ENCODE measurements around the gene HOTAIR.

HOTAIR gene

DNA sequence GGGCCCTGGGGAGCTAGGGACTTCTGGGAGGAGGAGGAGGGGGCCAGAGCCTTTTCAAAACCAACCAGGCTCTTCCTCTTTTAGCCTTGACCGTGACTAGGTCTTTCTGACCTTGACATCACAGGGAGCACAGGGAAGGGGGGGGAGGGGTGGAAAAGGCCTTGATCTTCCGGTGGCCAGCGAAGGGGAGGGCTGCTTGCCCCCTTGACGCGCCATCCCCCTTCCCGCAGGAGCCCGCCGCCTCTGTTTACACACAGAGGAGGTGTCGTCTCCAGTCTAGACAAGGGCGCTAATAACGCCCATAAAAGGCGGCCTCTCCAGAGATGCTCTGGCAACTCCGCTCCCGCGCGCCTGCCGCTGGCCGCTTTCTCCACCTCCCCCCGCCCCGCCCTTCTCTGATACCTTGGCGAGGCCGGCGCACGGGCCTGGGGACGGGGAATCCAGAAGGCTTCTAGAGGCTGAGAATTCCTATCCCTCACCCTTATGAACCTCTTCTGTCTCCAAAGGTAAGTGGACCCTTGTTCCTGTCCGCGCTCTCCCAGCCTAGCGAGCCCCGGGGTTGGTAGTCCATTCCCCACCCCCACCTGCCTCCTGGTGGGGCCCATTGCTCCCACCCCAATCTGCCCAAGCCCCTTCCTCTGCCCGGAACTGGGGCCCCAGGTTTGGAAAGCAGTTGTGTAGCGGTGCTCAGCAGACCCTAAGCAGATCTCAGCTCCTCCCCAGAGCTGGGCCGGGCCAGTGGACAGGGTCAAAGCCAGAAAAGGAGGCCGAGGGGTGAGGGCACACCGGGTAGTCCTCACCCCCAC, 24.9 kb downstream of the HOTAIR start:
- no peaks in the 10 kb centered on the region for H3K36me3 ChIP-seq (ENCODE audit: insufficient read depth, low read depth, low read length)
- H3K4me1 ChIP-seq (ENCODE audit: insufficient read depth, low read length) = no peaks in the 10 kb centered on the region
- H3K4me3 ChIP-seq (ENCODE audit: low read length) = no peak overlapping the region
- no peak overlapping the region for H3K27ac ChIP-seq (ENCODE audit: low read length)
- H3K9me3 ChIP-seq (ENCODE audit: insufficient read depth, low read depth, low read length) = no peaks in the 10 kb centered on the region; the same call in 1 of the 2 replicates
- H3K9ac ChIP-seq (ENCODE audit: low read depth, low read length) = no peak overlapping the region
- peaks cover 100% of the 10 kb centered on the region for H3K27me3 ChIP-seq (ENCODE audit: insufficient read depth, low read length)

GRCh38 chr12:53948650-53949593, 25.8 kb downstream of the HOTAIR start:
- H3K9me3 ChIP-seq (ENCODE audit: insufficient read depth, low read depth, low read length) = no peaks in the 10 kb centered on the region; the same call in 1 of the 2 replicates
- no peak overlapping the region for H3K27ac ChIP-seq (ENCODE audit: low read length)
- no peaks in the 10 kb centered on the region for H3K36me3 ChIP-seq (ENCODE audit: insufficient read depth, low read depth, low read length)
- no peak overlapping the region for H3K9ac ChIP-seq (ENCODE audit: low read depth, low read length)
- H3K4me1 ChIP-seq (ENCODE audit: insufficient read depth, low read length) = no peaks in the 10 kb centered on the region
- no peak overlapping the region for H3K4me3 ChIP-seq (ENCODE audit: low read length)
- H3K27me3 ChIP-seq (ENCODE audit: insufficient read depth, low read length) = peaks cover 100% of the 10 kb centered on the region

DNA sequence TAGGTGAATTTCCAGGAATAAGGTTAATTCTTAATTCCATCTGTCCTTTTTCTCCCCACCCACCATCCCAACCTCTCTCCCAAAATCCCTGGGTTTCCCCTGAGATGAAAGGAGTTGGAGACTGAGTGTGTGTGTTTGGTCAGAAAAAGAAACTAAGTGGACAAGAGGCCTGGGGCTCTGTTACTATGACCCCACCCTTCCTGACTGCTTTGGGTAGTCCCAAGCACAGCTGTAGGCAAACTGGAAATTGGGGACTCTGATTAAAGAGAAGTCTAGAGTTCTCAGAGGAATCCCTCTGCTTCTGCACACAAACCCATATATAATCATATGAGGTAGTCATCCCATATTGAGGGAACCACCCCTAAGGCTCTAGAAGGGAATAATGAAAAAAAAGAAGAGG, 27.0 kb downstream of the HOTAIR start:
- Histone ChIP-seq H3K9ac (ENCODE audit: low read depth, low read length) (no peak overlapping the region), H3K36me3 (ENCODE audit: insufficient read depth, low read depth, low read length) (no peaks in the 10 kb centered on the region), H3K27me3 (ENCODE audit: insufficient read depth, low read length) (peaks cover 100% of the 10 kb centered on the region), H3K27ac (ENCODE audit: low read length) (no peak overlapping the region), H3K4me3 (ENCODE audit: low read length) (no peak overlapping the region), H3K4me1 (ENCODE audit: insufficient read depth, low read length) (no peaks in the 10 kb centered on the region), H3K9me3 (ENCODE audit: insufficient read depth, low read depth, low read length) (no peaks in the 10 kb centered on the region; the same call in 1 of the 2 replicates)

DNA sequence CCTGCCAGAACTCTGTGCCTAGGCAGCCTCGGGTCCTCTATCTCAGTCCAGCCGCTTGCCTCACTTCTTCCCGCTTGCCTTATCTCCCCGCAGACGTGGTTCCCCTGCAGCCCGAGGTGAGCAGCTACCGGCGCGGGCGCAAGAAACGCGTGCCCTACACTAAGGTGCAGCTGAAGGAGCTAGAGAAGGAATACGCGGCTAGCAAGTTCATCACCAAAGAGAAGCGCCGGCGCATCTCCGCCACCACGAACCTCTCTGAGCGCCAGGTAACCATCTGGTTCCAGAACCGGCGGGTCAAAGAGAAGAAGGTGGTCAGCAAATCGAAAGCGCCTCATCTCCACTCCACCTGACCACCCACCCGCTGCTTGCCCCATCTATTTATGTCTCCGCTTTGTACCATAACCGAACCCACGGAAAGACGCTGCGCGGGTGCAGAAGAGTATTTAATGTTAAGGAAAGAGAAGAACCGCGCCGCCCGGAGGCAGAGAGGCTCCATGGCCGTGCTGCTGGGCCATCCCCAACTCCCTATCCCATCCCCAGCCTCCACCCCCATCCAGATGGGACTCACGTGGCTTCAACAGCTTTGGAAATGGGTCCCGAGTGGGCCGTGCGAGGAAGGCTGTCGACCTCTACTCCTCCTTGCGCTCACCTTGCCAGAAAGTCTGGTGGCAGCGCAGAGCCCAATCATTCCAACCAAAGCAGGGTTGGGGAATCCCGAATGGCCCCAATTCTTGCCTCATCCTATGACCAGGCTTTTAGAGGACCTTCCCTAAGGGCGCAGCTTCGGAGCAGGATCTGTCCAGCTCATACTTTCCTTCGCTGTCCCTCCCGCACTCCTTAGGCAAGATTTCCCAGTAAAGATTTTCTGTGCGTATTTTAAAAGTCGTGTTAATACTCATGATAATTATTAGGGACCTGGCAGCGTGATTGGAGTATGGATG, 29.6 kb downstream of the HOTAIR start:
- peaks cover 100% of the 10 kb centered on the region for H3K27me3 ChIP-seq (ENCODE audit: insufficient read depth, low read length)
- no peaks in the 10 kb centered on the region; the same call in 1 of the 2 replicates for H3K9me3 ChIP-seq (ENCODE audit: insufficient read depth, low read depth, low read length)
- no peaks in the 10 kb centered on the region for H3K4me1 ChIP-seq (ENCODE audit: insufficient read depth, low read length)
- H3K9ac ChIP-seq (ENCODE audit: low read depth, low read length) = no peak overlapping the region
- no peak overlapping the region for H3K27ac ChIP-seq (ENCODE audit: low read length)
- no peak overlapping the region for H3K4me3 ChIP-seq (ENCODE audit: low read length)
- H3K36me3 ChIP-seq (ENCODE audit: insufficient read depth, low read depth, low read length) = no peaks in the 10 kb centered on the region

DNA sequence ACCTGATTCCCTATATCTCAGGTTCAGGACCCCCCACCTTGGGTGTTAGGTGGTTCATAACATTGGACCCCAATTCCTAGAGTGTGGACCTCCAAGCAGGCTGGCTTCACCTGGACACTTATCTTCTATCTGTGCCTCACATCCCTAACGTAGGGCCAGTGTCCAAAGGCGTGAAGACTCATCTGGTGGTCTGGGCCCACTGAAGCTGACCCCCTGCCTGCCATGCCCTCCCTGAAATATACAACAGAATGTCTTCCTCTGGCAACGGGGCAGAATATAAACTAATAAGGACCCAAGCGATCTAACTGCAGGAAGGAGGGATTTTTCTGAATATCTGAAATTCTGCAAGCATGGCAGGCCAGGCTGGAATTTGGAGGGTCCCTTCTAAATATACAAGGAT, 30.5 kb downstream of the HOTAIR start:
- Histone ChIP-seq H3K27me3 (ENCODE audit: insufficient read depth, low read length) (peaks cover 100% of the 10 kb centered on the region), H3K9me3 (ENCODE audit: insufficient read depth, low read depth, low read length) (no peaks in the 10 kb centered on the region; the same call in 1 of the 2 replicates), H3K4me3 (ENCODE audit: low read length) (no peak overlapping the region), H3K9ac (ENCODE audit: low read depth, low read length) (no peak overlapping the region), H3K4me1 (ENCODE audit: insufficient read depth, low read length) (no peaks in the 10 kb centered on the region), H3K27ac (ENCODE audit: low read length) (no peak overlapping the region), H3K36me3 (ENCODE audit: insufficient read depth, low read depth, low read length) (no peaks in the 10 kb centered on the region)

DNA sequence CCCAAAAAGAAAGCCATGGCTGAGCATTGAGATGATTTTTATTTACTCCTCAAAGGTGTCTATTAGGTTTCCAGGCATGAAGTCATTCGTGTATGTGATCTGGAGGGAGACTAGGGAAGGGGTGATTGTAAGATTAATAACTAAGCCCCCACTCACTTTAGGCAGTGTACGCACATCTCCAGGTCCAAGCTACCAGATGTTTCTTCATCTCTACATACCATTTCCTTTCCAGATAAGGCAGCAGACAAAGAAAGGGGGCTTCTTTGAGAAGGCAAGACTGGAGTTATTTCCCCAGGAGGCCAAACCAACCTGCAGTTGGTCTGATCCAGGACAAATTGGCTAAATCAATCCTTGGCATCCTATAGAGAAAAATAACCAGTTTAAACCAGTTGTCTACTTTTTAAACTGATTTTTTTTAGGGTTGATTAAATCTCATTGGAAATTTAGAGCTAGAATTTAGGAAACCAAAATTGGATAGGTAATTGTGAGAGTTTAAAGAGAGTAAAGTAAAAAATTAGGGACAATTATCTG, 32.2 kb downstream of the HOTAIR start:
- Histone ChIP-seq H3K27me3 (ENCODE audit: insufficient read depth, low read length) (peaks cover 100% of the 10 kb centered on the region), H3K9ac (ENCODE audit: low read depth, low read length) (no peak overlapping the region), H3K4me1 (ENCODE audit: insufficient read depth, low read length) (no peaks in the 10 kb centered on the region), H3K27ac (ENCODE audit: low read length) (no peak overlapping the region), H3K9me3 (ENCODE audit: insufficient read depth, low read depth, low read length) (peaks cover 2% of the 10 kb centered on the region; the same call in 1 of the 2 replicates), H3K36me3 (ENCODE audit: insufficient read depth, low read depth, low read length) (no peaks in the 10 kb centered on the region), H3K4me3 (ENCODE audit: low read length) (no peak overlapping the region)

GRCh38 chr12:53941750-53942149, 33.0 kb downstream of the HOTAIR start:
- Histone ChIP-seq H3K4me1 (ENCODE audit: insufficient read depth, low read length) (no peaks in the 10 kb centered on the region), H3K4me3 (ENCODE audit: low read length) (no peak overlapping the region), H3K27ac (ENCODE audit: low read length) (no peak overlapping the region), H3K9ac (ENCODE audit: low read depth, low read length) (no peak overlapping the region), H3K36me3 (ENCODE audit: insufficient read depth, low read depth, low read length) (no peaks in the 10 kb centered on the region), H3K9me3 (ENCODE audit: insufficient read depth, low read depth, low read length) (peaks cover 4% of the 10 kb centered on the region; the same call in 1 of the 2 replicates), H3K27me3 (ENCODE audit: insufficient read depth, low read length) (peaks cover 100% of the 10 kb centered on the region)

DNA sequence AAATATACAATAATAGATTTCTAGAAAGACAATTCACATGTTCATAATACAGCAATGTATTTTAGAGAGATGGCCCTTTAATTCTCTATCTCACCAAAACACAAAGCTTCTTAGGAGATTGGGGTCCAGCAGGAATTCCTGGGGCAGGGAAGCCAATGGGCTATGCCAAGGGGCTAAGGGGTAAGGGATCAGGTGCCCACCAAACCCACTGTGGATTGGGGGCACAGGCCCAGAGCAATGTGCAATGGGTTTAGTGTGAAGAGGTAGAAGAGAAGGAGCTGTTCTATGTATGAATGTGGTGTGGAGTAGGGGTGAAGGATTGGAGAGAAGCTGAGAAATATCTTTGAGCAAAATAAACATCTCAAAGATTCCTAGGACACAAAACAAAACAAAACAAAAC, 33.6 kb downstream of the HOTAIR start:
- H3K27ac ChIP-seq (ENCODE audit: low read length) = no peak overlapping the region
- no peak overlapping the region for H3K9ac ChIP-seq (ENCODE audit: low read depth, low read length)
- H3K9me3 ChIP-seq (ENCODE audit: insufficient read depth, low read depth, low read length) = peaks cover 4% of the 10 kb centered on the region; the same call in 1 of the 2 replicates
- H3K4me3 ChIP-seq (ENCODE audit: low read length) = no peak overlapping the region
- no peaks in the 10 kb centered on the region for H3K4me1 ChIP-seq (ENCODE audit: insufficient read depth, low read length)
- no peaks in the 10 kb centered on the region for H3K36me3 ChIP-seq (ENCODE audit: insufficient read depth, low read depth, low read length)
- peaks cover 100% of the 10 kb centered on the region for H3K27me3 ChIP-seq (ENCODE audit: insufficient read depth, low read length)

DNA sequence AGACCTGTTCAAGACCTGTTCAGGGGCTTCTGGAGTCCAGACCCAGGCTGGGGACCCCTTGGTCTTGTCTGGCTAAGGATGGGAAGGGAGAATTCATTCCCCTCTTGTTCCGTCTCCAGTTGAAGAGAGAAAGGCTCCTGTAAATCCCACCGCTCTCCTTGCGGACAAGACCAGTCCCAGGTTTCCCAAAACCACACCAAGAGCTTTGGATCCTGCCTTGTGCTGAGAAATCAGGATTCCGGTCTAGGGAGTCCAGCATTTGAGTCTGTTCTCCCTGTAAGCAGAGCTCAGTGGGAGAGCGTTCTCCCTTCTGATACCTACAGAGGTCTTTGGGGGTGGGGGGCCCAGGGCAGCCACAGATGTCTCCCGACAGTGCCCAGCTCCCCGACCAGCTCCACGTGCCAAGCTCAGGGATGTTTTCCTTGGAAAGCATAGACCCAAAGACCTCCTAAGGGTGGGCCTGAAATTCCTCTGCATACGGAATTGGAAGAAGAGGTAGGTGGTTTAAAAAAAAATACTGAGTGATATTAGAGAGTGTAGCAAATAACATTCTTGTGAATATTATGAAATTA, 34.2 kb downstream of the HOTAIR start:
- no peak overlapping the region for H3K4me3 ChIP-seq (ENCODE audit: low read length)
- no peaks in the 10 kb centered on the region for H3K4me1 ChIP-seq (ENCODE audit: insufficient read depth, low read length)
- H3K27me3 ChIP-seq (ENCODE audit: insufficient read depth, low read length) = peaks cover 100% of the 10 kb centered on the region
- H3K9me3 ChIP-seq (ENCODE audit: insufficient read depth, low read depth, low read length) = peaks cover 4% of the 10 kb centered on the region; the same call in 1 of the 2 replicates
- no peak overlapping the region for H3K9ac ChIP-seq (ENCODE audit: low read depth, low read length)
- no peaks in the 10 kb centered on the region for H3K36me3 ChIP-seq (ENCODE audit: insufficient read depth, low read depth, low read length)
- H3K27ac ChIP-seq (ENCODE audit: low read length) = no peak overlapping the region

DNA sequence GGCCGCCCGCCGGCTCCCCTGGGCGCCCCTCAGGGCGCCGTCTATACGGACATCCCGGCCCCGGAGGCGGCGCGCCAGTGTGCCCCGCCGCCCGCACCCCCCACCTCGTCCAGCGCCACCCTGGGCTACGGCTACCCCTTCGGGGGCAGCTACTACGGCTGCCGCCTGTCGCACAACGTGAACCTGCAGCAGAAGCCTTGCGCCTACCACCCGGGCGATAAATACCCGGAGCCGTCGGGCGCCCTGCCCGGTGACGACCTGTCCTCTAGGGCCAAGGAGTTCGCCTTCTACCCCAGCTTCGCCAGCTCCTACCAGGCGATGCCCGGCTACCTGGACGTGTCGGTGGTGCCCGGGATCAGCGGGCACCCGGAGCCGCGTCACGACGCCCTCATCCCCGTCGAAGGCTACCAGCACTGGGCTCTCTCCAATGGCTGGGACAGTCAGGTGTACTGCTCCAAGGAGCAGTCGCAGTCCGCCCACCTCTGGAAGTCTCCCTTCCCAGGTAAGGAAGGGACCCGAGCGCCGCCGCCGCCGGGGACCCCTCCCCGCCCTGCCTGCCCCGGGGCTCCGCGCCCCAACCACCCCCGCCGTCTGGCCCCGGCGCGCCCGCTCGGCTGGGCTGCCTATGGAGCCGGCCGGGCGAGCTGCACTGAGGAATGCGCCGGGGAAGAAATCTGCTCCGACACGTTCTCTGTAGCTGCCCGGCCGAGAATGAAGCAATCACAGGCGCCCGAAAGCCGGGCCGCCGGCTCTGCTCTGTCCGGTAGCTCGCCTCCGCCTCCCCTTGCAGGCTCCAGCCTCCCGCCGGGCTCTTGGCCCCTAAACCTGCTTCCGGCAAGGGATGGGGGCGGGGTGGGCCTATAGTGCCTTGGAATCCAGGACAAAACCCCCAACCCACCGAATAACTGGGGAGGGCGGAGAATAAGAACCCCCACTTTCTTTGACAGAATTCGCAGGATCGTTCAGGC, 35.3 kb downstream of the HOTAIR start:
- Histone ChIP-seq H3K4me3 (ENCODE audit: low read length) (no peak overlapping the region), H3K9me3 (ENCODE audit: insufficient read depth, low read depth, low read length) (peaks cover 4% of the 10 kb centered on the region; the same call in 1 of the 2 replicates), H3K4me1 (ENCODE audit: insufficient read depth, low read length) (no peaks in the 10 kb centered on the region), H3K9ac (ENCODE audit: low read depth, low read length) (no peak overlapping the region), H3K27me3 (ENCODE audit: insufficient read depth, low read length) (peaks cover 100% of the 10 kb centered on the region), H3K36me3 (ENCODE audit: insufficient read depth, low read depth, low read length) (no peaks in the 10 kb centered on the region), H3K27ac (ENCODE audit: low read length) (no peak overlapping the region)
